Muscle layer of colon (tissue), 2 donors: ENCODE data around the gene IGFN1.

Experiments
- H3K27ac ChIP-seq: one replicate; pipeline ENCODE4 v1.7.0; 2013; ENCODE audit warnings: low read depth, mild to moderate bottlenecking, low read length, moderate library complexity
- H3K27me3 ChIP-seq, 2 donors: one replicate each; pipeline ENCODE4 v1.7.0; 2013; ENCODE audit warnings: low read length in 2 of 2, mild to moderate bottlenecking in 2 of 2; ENCODE audit not compliant: insufficient read depth in 2 of 2, control insufficient read depth in 1 of 2
- H3K36me3 ChIP-seq: one replicate; pipeline ENCODE4 v1.7.0; 2013; ENCODE audit warnings: mild to moderate bottlenecking, low read length; ENCODE audit not compliant: insufficient read depth
- H3K4me1 ChIP-seq: one replicate; pipeline ENCODE4 v1.7.0; 2013; ENCODE audit warnings: mild to moderate bottlenecking, low read length; ENCODE audit not compliant: insufficient read depth
- H3K4me3 ChIP-seq, 2 donors: one replicate each; pipeline ENCODE4 v1.7.0; 2013; ENCODE audit warnings: low read length in 2 of 2, low read depth in 1 of 2, mild to moderate bottlenecking in 1 of 2, moderate library complexity in 1 of 2
- H3K9ac ChIP-seq: one replicate; pipeline ENCODE4 v1.7.0; 2013; ENCODE audit warnings: low read length
- H3K9me3 ChIP-seq: one replicate; pipeline ENCODE4 v1.7.0; 2013; ENCODE audit warnings: mild to moderate bottlenecking, low read length
- donor health status: abdominal sarcoma.
- donor health status: Adenocarcinoma of cecum.

IGFN1 gene

GRCh38 chr1:201275253-201275666 is 84.6 kb downstream of the IGFN1 start:
- Histone ChIP-seq H3K36me3 (no peaks in the 10 kb centered on the region), H3K27me3 (peaks cover 0 to 5% of the 10 kb centered on the region in 2 donors), H3K9me3 (no peaks in the 10 kb centered on the region), H3K27ac (no peak overlapping the region), H3K9ac (no peak overlapping the region), H3K4me3 (no peak overlapping the region), H3K4me1 (no peaks in the 10 kb centered on the region)

- Histone ChIP-seq H3K27ac (no peak overlapping the region), H3K9me3 (no peaks in the 10 kb centered on the region), H3K9ac (no peak overlapping the region), H3K4me3 (no peak overlapping the region), H3K4me1 (no peaks in the 10 kb centered on the region), H3K36me3 (no peaks in the 10 kb centered on the region), H3K27me3 (peaks cover 0 to 10% of the 10 kb centered on the region in 2 donors)
Measured at GRCh38 chr1:201276891-201277290, 86.3 kb downstream of the IGFN1 start.

GRCh38 chr1:201277441-201277840 is 86.8 kb downstream of the IGFN1 start:
- no peak overlapping the region for H3K9ac ChIP-seq
- no peaks in the 10 kb centered on the region for H3K36me3 ChIP-seq
- H3K27me3 ChIP-seq = peaks cover 3 to 13% of the 10 kb centered on the region in 2 donors
- H3K4me1 ChIP-seq = no peaks in the 10 kb centered on the region
- no peak overlapping the region for H3K4me3 ChIP-seq
- no peaks in the 10 kb centered on the region for H3K9me3 ChIP-seq
- H3K27ac ChIP-seq = no peak overlapping the region
